SJSA1 (cell line): ENCODE measurements around the gene SPINK5. TPM values are rescaled to one million over a fixed set of nuclear protein-coding genes. Genes with fewer than 3 reads are reported as not detected.
"Not testable (repeated sequence)": the region's sequence is repeated elsewhere in the genome, so short reads cannot be mapped to it uniquely, and the experiment has no call there.

Experiments
- DNase-seq, 2 experiments: peaks; one replicate each; pipeline ENCODE4 v3.0.0-alpha.2; 2015 to 2020; ENCODE audit warnings: low spot score in 2 of 2, low read depth in 1 of 2
- H3K27ac ChIP-seq: fragments of 250-450 bp; sonication (Bioruptor Pico); 2 replicates; pipeline ENCODE4 v1.5.1; 2020; ENCODE audit warnings: mild to moderate bottlenecking, moderate library complexity
- H3K27me3 ChIP-seq: fragments of 250-450 bp; sonication (Bioruptor Pico); replicated peaks from 2 replicates; pipeline ENCODE4 v1.5.1; 2020; ENCODE audit warnings: mild to moderate bottlenecking, moderate library complexity
- H3K36me3 ChIP-seq: fragments of 250-450 bp; sonication (Bioruptor Pico); 2 replicates; pipeline ENCODE4 v1.5.1; 2020; ENCODE audit warnings: mild to moderate bottlenecking
- H3K4me1 ChIP-seq: fragments of 250-450 bp; sonication (Bioruptor Pico); replicated peaks from 2 replicates; pipeline ENCODE4 v1.6.1; 2021; ENCODE audit warnings: mild to moderate bottlenecking
- H3K4me3 ChIP-seq: fragments of 250-450 bp; sonication (Bioruptor Pico); 2 replicates; pipeline ENCODE4 v1.5.1; 2020; ENCODE audit warnings: mild to moderate bottlenecking
- H3K9me3 ChIP-seq: fragments of 250-450 bp; sonication (Bioruptor Pico); replicated peaks from 2 replicates; pipeline ENCODE4 v1.5.1; 2020; ENCODE audit warnings: mild to moderate bottlenecking
- total RNA-seq: library from RNA; depleted of rRNA; stranded (reverse); fragments of >200 nt; shearing (Covaris generic); gene quantifications from 2 replicates; pipeline ENCODE4 v1.2.3, GENCODE V29; 2014; rRNA removed

Gene SPINK5
- total RNA-seq = not detected in 2 replicates

GRCh38 chr5:148063861-148064260 is at the start of gene SPINK5:
TSS of gene SPINK5 (plus strand) at chr5:148063980. CDS start at chr5:148064045, 65 bp downstream.
- no peaks in the 10 kb centered on the region for H3K27me3 ChIP-seq
- H3K9me3 ChIP-seq = no peaks in the 10 kb centered on the region
- no peaks in the 10 kb centered on the region for H3K4me1 ChIP-seq
- DNase-seq = no peak
- H3K36me3 ChIP-seq = no peaks in the 10 kb centered on the region
- no peak within 1 kb of the TSS for H3K4me3 ChIP-seq
- no peak within 1 kb of the TSS for H3K27ac ChIP-seq

GRCh38 chr5:148014276-148014675 is 49.5 kb upstream of the SPINK5 start:
- Histone ChIP-seq H3K36me3 (no peaks in the 10 kb centered on the region), H3K4me1 (no peaks in the 10 kb centered on the region), H3K4me3 (no peak overlapping the region), H3K9me3 (no peaks in the 10 kb centered on the region), H3K27me3 (no peaks in the 10 kb centered on the region), H3K27ac (no peak overlapping the region)
- DNase-seq = no peak

DNA sequence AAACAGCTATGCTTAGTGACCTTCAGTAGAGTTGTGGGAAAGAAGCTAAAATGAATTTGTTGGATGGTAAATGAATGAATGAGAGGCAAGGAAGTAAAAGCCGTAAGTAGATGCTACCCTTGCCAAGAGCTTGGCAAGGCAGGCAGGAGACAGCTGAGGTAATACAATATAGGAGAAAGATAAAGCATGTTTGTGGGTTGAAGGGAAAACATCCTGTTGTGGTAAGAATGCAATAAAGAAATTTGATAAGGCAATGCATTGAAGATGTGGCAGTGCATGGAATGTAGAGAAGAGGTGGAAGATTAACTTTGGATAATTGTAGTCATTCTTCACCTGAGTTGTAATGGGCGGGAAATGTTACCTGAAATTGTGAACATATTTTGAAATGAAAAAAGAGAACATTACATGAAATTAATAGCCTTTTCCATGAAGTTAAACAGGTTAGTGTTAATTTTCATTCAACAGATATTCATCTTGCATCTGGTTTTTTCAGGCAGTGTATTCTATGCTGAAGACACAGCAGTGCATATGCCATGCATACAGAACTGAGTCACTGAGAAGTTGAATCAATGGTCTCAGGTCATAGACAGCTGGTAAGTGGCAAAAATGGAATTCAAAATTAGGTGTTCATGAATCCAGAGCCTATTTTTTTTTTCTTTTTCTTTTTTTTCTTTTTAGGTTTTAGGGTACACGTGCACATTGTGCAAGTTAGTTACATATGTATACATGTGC is 43.4 kb upstream of the SPINK5 start:
- Histone ChIP-seq H3K27ac (no peak overlapping the region), H3K27me3 (no peaks in the 10 kb centered on the region), H3K4me1 (no peaks in the 10 kb centered on the region), H3K36me3 (no peaks in the 10 kb centered on the region), H3K4me3 (no peak overlapping the region), H3K9me3 (no peaks in the 10 kb centered on the region)
- no peak for DNase-seq

GRCh38 chr5:148027505-148027904 is 36.3 kb upstream of the SPINK5 start:
- Histone ChIP-seq H3K9me3 (no peaks in the 10 kb centered on the region), H3K27ac (no peak overlapping the region), H3K27me3 (no peaks in the 10 kb centered on the region), H3K4me1 (no peaks in the 10 kb centered on the region), H3K36me3 (no peaks in the 10 kb centered on the region), H3K4me3 (no peak overlapping the region)
- DNase-seq = no peak

- no peak overlapping the region for H3K27ac ChIP-seq
- no peak overlapping the region for H3K4me3 ChIP-seq
- no peaks in the 10 kb centered on the region for H3K27me3 ChIP-seq
- DNase-seq = no peak
- H3K9me3 ChIP-seq = no peaks in the 10 kb centered on the region
- H3K36me3 ChIP-seq = no peaks in the 10 kb centered on the region
- no peaks in the 10 kb centered on the region for H3K4me1 ChIP-seq
Measured at GRCh38 chr5:148029131-148029530, 34.6 kb upstream of the SPINK5 start.

- no peaks in the 10 kb centered on the region for H3K36me3 ChIP-seq
- no peaks in the 10 kb centered on the region for H3K4me1 ChIP-seq
- H3K9me3 ChIP-seq = no peaks in the 10 kb centered on the region
- DNase-seq = no peak
- no peaks in the 10 kb centered on the region for H3K27me3 ChIP-seq
- H3K4me3 ChIP-seq = no peak overlapping the region
- no peak overlapping the region for H3K27ac ChIP-seq
Measured at GRCh38 chr5:148033134-148033533, 30.6 kb upstream of the SPINK5 start.

DNA sequence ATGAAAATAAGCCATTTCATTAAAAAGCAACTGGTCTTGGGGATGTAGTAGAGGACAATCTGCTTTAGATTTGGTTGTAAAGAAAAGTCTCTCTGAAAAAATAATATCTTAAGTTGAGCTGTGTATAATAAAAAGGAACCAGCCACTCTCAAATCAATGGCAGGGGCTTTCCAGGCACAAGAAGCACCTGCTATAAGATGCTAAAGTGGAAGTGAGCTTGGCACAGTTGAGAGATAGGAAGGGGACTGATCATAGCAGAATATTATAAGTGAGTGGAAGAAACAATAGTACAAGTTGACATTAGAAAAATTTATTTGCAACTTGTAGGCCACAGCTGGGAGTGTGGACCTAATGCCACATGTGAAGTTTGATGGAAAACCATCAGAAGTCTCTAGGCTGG is 28.1 kb upstream of the SPINK5 start:
- DNase-seq = no peak
- no peak overlapping the region for H3K4me3 ChIP-seq
- no peaks in the 10 kb centered on the region for H3K27me3 ChIP-seq
- no peaks in the 10 kb centered on the region for H3K9me3 ChIP-seq
- no peaks in the 10 kb centered on the region for H3K4me1 ChIP-seq
- H3K36me3 ChIP-seq = no peaks in the 10 kb centered on the region
- no peak overlapping the region for H3K27ac ChIP-seq

GRCh38 chr5:148042881-148043280 is 20.9 kb upstream of the SPINK5 start:
- Histone ChIP-seq H3K9me3 (no peaks in the 10 kb centered on the region), H3K36me3 (no peaks in the 10 kb centered on the region), H3K27me3 (no peaks in the 10 kb centered on the region), H3K4me3 (no peak overlapping the region), H3K4me1 (no peaks in the 10 kb centered on the region), H3K27ac (no peak overlapping the region)
- DNase-seq = no peak

- H3K27ac ChIP-seq = no peak overlapping the region
- H3K4me3 ChIP-seq = no peak overlapping the region
- DNase-seq = no peak
- no peaks in the 10 kb centered on the region for H3K27me3 ChIP-seq
- H3K36me3 ChIP-seq = no peaks in the 10 kb centered on the region
- no peaks in the 10 kb centered on the region for H3K9me3 ChIP-seq
- H3K4me1 ChIP-seq = no peaks in the 10 kb centered on the region
Measured at GRCh38 chr5:148043705-148044104, 20.1 kb upstream of the SPINK5 start.

GRCh38 chr5:148055160-148055559 is 8.6 kb upstream of the SPINK5 start:
- peaks cover 13% of the 10 kb centered on the region; the same call in 1 of the 2 replicates for H3K9me3 ChIP-seq
- DNase-seq, H3K36me3 ChIP-seq, H3K27ac ChIP-seq, H3K27me3 ChIP-seq, H3K4me1 ChIP-seq, H3K4me3 ChIP-seq: not testable (repeated sequence)

DNA sequence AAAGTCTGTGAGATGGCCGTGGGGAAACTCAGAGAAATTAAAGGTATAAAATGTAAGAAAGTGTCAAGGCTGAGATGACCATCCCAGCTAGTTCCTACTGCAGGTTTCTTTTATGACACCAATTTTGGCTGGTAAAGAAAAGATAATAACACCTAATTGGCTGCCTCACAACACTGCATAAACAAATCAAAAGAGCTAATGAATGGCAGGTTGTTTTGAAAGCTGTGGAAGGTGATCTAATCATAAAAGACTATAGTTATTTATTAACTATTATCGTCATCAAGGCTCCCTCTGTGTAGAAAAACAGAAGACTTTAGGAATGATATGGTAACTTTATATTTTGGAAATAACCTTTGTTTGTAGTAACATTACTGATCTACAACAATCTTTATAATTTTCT is 3.5 kb upstream of the SPINK5 start:
- H3K4me1 ChIP-seq = no peaks in the 10 kb centered on the region
- no peaks in the 10 kb centered on the region for H3K27me3 ChIP-seq
- no peaks in the 10 kb centered on the region; the same call in 1 of the 2 replicates for H3K9me3 ChIP-seq
- H3K27ac ChIP-seq = no peak overlapping the region
- no peak for DNase-seq
- no peaks in the 10 kb centered on the region for H3K36me3 ChIP-seq
- no peak overlapping the region for H3K4me3 ChIP-seq

DNA sequence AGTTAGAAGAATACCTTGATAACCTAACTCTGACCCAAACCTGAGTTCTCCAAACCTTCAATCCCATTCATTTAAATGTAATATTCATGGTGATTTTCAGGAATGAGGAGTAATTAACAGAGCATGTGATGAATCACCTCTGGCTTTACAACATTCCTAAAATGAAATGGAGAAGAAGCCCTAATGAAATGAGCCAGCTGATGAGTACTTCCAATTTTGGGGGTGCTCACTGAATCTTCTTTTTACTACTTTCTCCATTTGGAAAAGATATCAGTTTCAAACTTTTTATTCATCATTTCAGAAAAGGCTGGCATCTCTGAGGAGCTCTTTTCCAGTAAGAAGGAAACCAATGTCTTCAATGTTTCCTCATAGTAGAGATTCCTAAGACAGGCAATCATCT is 2.9 kb upstream of the SPINK5 start:
- Histone ChIP-seq H3K9me3 (no peaks in the 10 kb centered on the region), H3K4me1 (no peaks in the 10 kb centered on the region), H3K27me3 (no peaks in the 10 kb centered on the region), H3K4me3 (no peak overlapping the region), H3K27ac (no peak overlapping the region), H3K36me3 (no peaks in the 10 kb centered on the region)
- DNase-seq = no peak

GRCh38 chr5:148070621-148071020 is 6.8 kb downstream of the SPINK5 start:
- no peak overlapping the region for H3K4me3 ChIP-seq

DNA sequence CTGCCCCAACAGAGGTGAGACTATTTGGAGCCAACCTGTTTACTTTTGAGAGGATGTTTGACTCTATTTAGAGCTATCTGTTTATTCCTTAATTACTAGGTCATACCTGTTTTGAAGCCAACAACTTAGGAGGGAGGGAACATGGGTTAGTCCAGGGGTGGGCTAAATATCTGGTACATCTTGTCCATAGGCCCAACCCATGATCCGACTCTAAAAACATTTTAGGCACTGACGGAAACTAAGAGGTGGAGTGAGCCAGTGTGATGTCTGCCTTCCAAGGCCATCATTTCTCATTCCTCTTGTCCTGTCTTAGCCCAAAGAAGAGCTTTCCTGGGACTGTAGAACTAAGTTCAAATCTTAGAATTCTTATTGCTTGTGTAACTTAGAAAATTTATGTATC is 8.4 kb downstream of the SPINK5 start:
- H3K4me1 ChIP-seq = no peaks in the 10 kb centered on the region
- H3K36me3 ChIP-seq = no peaks in the 10 kb centered on the region
- no peak overlapping the region for H3K4me3 ChIP-seq
- H3K9me3 ChIP-seq = no peaks in the 10 kb centered on the region
- no peaks in the 10 kb centered on the region for H3K27me3 ChIP-seq
- H3K27ac ChIP-seq = no peak overlapping the region
- no peak for DNase-seq

More at GRCh38 chr5:148070621-148071020, 6.8 kb downstream of the SPINK5 start:
- H3K36me3 ChIP-seq = no peaks in the 10 kb centered on the region
- H3K27ac ChIP-seq = no peak overlapping the region
- no peaks in the 10 kb centered on the region for H3K27me3 ChIP-seq
- no peaks in the 10 kb centered on the region for H3K9me3 ChIP-seq
- DNase-seq = no peak
- no peaks in the 10 kb centered on the region for H3K4me1 ChIP-seq

DNA sequence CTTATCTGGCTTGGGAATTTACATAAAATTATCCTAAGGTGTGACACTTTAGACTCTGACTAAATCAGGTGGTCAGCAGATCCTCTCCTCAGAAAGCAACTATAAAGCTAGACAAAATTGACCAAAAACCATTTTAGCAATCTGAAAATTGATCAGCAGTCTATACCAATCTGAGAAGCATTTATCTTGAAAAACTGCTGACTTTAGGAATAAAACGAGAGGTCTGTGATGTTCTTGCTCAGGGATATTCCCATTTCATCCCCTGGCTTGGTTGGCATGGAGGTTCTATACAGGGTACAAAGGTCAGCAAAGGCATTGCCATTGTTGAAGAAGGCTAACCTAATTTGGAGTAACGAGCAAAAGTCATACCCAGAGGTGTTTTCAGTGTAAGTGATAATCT is 11.7 kb downstream of the SPINK5 start:
- Histone ChIP-seq H3K27ac (no peak overlapping the region), H3K4me1 (no peaks in the 10 kb centered on the region), H3K4me3 (no peak overlapping the region), H3K9me3 (no peaks in the 10 kb centered on the region), H3K27me3 (no peaks in the 10 kb centered on the region), H3K36me3 (no peaks in the 10 kb centered on the region)
- DNase-seq = no peak
